ENCODE measurements around the gene FAM131C.
"Not testable (repeated sequence)": the region's sequence is repeated elsewhere in the genome, so short reads cannot be mapped to it uniquely, and the experiment has no call there.

The FAM131C gene

DNA sequence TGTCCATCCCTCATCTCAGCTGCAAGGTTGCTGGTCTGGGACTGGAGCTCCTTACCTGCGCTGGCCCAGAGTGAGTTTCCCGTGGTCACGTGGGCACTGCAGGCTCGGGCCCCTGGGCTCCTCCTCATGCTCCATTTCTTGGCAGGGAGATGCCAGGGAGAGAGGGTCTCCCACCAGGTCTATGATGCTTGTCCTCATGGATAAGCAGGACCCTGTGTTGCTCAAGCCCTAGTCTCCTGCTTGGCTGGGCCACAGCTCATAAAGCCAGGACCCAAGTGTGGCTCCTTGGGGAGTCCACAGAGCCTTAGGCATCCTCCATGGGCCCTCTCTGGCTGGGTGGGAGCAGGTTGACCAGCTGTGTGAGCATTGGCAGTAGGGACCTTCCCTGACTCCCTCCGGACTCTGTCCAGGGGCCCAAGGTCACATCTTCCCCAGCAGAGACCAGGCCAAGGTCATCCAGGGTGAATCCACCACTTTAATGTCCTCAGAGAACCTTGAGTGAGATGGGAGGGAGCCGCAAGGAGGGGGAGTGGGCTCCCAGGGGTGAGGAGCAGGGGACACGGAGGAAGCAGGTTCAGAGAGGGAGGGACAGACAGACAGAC lies 16.0 kb downstream of the FAM131C start:
- DNase-seq = not testable (repeated sequence)

DNA sequence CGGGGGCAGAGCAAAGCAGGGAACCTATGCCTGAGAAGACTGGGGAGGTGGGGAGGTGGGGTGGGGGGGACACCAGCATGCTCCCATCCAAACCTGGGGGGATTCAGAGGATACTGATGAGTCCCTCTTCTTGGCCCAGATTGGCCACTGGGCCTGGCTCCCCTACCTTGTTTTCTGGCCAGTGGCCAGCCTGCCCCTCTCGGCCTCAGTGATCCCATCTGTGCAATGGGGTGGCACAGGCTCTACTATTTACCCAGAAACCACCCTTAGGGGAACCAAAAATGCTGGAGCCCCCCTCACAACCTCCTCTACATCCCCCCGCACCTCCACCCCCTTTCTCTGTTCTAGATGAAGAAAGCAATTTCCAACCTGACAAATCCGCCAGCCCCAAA lies 16.9 kb downstream of the FAM131C start:
- not testable (repeated sequence) for DNase-seq

DNA sequence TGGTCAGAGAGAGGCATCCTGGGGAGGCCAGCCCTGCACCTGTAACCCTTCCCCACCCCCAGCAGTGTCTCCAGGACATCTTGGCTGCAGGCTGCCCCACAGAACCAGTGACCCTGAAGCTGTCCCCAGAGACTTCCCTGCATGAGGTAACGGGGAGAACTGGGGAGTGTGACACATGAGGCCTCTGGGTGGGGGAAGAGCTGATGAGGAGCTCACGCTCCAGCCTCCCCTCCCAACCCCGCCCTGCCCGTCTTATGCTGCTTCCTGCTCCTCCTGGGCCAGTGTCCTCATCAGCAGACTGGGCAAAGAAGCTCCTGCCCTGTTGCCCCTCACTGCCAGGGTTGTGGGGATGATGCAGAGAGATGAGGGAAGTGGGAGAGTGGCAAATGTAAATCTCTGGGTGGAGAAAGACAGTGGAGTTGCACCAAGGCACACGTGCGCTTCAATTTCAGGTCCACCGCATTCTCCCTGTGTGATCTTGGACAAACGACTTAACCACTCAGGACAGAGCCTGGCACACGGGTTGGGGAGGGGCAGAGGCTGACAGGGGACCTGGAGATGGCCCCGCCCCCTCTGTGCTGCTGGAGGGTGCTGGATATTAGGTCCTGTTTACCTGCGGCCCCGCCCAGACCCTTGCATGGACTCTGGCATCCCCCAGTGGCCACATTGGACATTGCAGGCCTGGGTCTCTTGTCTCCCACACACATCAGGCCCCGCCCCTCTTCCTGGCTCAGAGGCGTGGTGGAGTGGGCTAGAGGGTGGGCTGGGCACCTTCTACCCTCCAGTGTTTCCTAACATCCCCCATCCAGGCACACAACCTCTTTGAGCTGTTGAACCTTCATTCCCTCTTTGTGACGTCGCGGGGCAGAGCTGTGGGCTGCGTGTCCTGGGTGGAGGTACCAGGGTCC lies 17.6 kb downstream of the FAM131C start:
- peak; percentile 66 to 87 for DNase-seq

DNA sequence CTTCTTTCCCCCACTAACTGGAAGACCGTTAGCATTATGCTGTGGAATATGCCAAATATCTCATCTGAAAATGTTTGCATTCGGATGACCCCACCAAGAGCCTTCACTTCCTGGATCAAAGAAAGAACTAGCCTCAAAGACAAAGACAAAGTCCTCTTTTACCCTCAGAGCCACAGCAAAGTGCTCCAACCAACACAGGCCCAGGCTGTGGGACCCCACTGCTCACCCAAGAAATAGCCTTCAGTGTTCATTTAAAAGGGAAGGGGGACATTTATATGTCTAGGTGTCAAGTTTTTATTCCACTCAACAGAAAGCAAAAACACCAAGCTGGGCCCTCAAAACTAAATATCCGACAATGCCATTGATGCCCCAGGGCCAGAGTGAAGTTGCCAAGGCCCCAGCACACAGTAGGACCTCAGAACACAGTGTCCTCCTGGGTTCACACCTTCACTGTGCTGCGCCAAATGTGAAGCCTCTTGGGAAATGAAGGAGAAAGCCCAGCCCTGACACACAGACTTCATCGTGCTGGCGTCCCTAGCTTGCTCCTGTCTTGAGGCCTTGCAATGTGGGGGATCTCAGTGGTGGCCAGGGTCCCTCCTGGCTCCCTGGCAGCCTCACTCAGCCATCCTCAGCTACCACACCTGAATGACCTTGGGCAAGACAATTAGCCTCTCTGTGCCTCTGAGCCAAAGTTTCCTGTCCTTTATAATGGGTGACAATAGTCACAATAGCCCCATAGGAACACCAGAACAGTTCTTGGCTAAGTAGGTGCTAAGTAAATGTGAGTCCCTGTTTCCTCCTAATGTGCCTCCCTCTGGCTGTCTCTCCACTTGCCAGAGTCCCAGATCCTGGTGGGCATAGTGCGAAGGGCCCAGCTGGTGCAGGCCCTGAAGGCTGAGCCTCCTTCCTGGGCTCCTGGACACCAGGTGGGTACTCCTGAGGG lies 18.6 kb downstream of the FAM131C start:
- DNase-seq = no peak

DNA sequence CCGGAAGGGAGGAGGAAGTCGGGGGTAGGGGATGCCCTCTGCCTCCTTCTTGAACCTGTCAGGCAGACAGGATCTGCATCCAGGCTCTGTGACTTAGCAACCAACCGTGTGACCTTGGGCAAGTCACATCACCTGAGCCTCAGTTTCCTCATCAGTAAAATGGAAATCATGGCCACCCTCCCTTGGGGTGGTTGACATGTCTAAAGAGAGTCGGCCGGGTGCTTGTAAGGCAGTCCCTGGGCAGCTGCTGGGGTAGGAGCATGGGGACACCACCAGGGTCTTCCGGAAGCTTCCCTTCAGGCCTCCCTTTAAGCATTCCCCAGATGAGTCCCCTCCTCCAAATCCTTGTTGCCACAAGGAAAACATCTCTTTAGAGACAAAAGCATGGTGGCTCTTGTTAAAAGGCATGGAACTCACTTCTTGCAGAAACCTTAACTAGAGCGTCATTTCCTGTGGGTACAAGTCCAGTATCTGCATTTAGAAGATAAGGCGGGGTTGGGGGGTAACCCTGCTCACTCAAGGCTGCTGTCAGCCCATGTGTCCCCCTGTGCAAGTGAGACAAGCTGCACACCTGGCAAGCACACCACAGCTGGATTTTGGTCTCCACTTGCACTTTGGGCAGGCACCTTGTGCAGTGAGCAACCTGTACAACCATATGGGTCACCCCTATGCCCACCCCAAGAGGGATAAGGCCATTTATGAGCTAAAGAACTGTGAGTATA lies 19.5 kb downstream of the FAM131C start:
- no peak for DNase-seq

DNA sequence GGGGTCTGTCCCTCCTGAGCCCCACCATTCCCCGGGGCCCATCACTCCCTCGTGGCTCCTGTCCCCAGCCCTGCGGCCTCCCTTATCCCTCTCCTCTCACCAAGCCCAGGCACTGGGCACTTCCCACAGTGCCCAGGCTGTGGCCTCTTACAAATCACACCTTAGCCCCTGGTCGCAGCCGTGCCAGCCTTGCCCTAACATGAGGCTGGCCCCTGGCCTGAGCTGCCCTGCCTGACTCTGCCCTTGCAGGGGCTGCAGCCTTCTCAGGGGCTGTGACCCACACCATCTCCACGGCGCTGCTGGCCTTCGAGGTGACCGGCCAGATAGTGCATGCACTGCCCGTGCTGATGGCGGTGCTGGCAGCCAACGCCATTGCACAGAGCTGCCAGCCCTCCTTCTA lies 21.5 kb downstream of the FAM131C start:
- DNase-seq = not testable (repeated sequence)

DNA sequence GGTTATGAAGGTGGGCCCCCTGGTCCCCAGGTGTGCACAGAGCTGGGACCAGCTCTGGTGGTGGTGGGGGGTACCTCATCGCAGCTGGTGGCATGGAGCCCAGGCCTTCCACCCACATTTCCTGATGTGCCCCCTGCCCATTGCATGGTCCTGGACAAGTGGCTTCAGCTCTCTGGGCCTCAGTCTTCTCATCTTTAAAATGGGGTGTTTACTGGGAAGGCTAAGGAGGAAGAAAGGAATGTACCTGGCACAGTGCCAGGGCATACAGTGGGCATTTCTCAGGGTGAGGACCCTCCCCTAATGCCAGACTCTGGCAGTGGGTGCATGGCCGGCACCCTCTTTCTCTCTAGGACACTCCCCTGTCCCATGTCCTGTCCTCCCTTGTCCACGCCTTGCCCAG lies 22.4 kb downstream of the FAM131C start:
- no peak for DNase-seq

DNA sequence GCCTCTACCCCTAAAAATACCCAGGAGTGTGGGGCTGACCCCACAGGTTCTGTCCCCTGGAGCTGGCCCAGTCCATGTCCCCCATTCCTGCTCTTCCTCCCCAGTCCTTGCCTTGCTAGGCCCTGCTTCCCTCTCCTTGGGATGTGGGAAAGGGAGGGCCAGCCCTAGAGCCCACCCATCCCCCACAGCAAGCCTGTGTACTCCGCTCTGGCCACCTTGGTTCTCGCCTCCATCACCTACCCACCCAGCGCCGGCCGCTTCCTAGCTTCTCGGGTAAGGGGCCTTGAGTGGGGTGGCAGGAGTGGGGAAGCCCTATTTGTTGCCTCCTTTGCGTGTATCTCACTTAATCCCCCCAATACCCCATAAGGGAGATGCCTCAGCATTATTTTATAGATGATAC lies 23.1 kb downstream of the FAM131C start:
- DNase-seq = no peak

DNA sequence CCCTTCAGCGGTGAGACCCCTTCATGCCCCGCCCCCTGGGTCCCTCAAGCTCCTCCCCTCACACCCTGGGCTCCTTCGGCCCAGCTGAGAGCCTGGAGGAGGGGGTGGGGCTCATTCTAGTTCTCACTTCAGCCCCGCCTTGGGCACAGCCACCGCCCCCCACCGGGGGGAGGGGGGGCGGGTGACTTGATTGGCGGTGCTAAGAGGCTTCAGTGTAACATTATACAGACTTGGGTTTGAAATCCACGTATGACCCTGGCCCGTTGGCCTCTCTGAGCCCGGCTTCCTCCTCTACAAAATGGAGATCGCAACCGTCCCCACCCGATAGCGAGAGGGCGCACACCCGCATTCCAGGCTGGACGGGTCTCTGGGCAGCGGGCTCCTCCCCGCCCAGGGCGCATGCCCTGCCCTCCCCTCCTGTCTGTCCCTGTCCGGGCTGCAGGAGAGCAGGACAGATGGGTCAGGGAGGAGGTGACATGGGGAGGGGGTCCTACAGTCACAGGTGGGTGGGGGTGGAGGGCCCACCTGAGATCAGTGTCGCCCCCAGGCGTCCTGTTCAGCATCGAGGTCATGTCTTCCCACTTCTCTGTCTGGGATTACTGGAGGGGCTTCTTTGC lies 24.8 kb downstream of the FAM131C start:
- DNase-seq = peak in 1 of 2 donors; percentile 16

DNA sequence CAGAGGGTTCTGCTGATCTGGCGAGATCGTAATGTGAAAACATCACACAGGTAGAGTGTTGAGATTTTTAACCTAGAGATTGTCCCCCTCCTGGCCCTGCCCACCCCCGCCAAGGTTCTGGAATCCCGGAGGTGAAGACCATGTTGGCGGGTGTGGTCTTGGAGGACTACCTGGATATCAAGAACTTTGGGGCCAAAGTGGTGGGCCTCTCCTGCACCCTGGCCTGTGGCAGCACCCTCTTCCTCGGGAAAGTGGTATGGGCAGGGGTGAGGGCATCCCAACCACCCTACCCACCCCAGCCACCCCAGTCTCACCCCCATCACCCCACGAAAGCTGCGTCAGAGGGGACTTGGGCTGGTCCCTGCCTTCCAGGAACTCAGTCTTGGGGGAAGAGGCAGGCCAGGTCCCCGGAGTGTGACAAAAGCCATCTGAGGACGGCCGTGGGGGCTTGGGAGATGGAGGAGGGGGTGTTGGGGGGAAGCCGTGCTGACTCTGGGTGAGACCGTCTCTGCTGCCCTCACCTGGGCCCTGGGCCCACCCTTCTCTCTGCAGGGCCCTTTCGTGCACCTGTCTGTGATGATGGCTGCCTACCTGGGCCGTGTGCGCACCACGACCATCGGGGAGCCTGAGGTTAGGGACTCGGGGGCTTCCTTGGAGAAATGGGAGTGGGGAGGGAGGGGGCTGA lies 25.5 kb downstream of the FAM131C start:
- no peak for DNase-seq

DNA sequence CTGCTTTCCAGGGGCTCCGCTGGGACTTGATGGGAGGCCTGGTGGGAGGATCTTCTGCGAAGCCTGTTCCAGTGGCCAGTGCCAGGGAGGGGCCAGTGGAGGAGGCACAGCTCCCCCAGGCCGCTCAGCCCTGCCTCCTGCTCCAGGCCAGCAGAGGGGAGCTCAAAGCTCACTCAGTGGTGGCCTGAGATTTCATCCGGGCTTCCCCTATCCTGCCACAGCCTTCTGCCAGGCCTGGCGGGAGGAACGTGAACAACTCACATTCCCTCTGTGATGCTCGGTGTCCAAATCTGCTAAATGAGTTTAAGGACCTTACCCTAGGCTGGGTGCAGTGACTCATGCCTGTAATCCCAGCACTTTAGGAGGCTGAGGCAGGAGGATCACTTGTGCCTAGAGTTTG lies 26.6 kb downstream of the FAM131C start:
- no peak for DNase-seq

DNA sequence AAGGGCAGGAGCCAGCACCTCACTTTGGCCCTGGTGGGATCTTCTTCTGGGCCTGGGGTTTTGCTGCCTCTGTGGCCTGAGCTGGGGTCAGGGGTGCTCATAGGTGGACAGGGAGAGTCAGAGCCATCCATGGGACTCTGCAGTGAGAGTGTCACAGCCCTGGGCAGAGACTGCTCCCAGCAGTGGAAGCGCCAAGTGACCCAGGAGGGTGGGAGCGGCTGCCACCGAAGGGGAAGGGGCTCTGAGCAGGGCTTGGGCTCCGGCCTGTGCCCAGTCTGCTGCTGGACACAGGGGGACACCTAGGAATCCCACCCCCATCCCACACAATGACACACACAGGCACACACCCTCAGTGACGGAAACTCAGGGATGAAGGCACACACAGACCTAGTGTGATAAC lies 29.5 kb downstream of the FAM131C start:
- DNase-seq = no peak

DNA sequence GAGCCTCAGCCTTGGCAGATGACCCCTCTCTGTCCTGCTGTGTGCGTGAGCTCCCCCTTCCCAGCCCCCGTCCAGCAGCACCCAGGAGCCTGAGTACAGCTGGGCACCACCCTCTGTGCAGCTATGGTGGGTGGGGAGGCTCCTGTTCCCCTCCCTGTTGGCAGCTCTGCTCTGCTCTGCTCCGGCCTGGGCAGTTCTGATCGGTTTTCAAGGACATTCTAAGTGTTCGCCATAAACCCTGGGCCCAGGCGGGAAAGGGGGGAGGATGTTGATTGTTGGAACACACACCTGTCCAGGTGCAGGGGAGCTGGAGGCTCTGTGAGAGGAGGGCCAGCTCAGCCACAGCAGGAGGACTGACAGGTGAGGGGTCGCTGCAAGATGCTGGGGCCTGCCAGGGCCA lies 29.9 kb downstream of the FAM131C start, which contains the start of gene CLCNKB:
TSS of gene CLCNKB (plus strand) at position 262 of the 400 bp plus-strand sequence. CDS start 711 bp downstream, outside the sequence.
- no peak for DNase-seq

DNA sequence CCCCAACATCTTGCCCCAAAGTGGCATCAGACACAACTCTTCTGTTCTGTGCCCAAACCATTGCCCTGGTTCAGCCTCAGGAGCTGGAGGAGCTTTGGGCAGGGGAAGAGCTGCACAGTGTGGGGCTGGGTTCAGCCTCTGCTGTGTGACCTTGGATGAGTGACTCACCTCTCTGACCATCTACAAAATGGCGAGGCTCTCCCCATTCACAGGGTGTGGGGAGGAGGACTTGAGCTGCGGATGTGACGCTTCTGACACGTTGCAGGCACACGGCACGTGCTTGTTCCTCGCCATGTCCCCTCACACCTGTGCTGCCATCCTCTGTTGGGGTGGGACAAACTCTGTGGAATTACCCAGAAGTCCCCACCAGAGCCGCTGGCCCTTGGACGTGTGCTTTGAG lies 30.8 kb downstream of the FAM131C start:
- DNase-seq = not testable (repeated sequence)

DNA sequence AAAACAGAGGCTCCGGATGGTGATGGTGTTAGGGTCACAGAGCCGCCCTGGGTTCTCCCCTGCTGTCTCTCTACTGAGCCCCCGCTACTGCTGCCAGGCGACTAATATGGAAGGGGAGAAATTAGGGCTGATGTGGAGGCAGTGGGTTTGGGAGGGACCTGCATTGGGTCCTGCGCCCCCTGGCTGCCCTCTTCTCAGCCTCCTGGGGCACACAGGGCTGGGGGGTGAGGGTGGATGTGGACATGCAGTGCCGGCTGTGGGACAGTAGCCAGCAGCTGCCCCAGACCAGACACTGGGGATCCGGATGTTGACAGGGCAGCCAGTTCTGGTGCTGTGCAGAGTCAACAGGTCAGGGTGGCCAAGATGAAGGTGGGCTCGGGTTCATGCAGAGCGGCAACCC lies 31.4 kb downstream of the FAM131C start:
- no peak for DNase-seq

DNA sequence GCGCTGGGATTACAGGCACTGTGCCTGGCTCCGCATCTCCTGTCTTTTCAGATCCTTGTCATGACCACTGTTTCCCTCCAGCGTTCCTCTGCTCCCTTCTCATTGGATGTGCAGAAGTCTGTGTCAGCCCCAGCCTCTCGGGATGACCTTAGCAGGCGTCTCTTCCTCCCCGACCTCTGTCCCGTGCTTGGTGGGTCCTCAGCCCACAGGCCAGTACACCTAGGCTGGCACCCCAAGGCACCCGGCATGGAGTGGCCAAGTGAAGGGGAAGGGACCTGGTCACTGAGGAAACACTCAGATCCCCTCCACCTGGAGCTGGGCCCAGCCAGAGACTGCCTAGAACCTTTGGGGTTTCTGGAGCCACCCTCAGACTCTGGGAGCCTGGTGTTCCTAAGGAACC lies 32.3 kb downstream of the FAM131C start:
- no peak for DNase-seq

DNA sequence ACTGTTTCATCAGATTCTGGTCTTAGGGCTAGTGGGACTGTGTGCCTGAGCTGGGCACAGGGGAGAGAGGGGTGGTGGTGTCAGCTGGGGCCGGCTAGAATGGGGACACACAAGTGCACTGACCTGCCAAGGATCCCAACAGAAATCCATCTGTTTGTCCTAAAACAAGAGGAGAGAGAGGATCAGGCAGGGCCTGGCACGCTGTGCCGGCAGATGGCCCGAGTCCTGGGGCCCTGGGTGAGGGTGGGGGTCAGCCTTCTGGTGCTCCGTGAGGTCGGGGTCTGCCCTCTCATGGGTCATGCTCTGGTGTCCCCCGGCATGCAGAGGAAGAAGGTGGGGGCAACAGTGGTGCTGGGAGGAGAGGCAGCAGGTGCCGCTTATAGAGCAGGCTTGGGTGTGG lies 33.6 kb downstream of the FAM131C start:
- not testable (repeated sequence) for DNase-seq

DNA sequence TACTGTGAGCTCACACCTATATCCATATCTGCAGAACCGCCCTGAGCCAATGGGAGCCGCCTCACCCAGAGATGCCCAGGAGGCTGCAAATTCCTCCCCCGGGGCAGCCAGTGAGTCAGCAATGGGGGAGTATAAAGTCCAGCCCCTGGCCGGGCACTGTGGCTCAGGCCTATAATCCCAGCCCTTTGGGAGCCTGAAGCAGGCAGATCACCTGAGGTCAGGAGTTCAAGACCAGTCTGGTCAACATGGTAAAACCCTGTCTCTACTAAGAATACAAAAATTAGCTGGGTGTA lies 34.9 kb downstream of the FAM131C start:
- no peak for DNase-seq

DNA sequence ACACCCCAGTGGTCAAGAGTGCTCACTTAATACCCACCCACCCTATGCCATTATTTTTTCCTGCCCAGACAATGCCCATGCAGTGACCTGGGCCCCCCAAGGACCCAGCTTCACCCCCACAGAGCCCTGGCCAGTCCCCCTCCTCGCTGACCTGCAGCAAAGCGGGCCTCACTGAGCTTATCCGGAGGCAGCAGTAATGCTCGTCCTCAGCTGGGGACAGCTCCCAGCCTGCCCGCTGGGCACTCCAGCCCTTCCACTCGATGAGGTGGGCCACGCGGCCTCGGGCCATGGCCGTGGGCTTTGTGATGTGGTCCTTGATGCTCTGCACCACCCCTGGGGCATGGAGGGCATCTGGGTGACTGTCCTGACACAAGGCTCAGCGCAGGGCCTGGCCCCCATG lies 37.0 kb downstream of the FAM131C start:
- DNase-seq = not testable (repeated sequence)

DNA sequence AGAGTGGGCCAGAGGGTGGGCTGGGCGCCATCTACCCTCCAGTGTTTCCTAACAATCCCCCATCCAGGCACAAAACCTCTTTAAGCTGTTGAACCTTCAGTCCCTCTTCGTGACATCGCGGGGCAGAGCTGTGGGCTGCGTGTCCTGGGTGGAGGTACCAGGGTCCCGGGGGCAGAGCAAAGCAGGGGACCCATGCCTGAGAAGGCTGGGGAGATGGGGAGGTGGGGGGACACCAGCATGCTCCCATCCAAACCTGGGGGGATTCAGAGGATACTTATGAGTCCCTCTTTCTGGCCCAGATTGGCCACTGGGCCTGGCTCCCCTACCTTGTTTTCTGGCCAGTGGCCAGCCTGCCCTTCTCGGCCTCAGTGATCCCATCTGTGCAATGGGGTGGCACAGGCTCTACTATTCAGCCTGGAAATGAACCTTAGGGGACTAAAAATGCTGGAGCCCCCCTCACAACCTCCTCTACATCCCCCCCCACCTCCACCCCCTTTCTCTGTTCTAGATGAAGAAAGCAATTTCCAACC lies 40.3 kb downstream of the FAM131C start:
- DNase-seq = not testable (repeated sequence)

DNA sequence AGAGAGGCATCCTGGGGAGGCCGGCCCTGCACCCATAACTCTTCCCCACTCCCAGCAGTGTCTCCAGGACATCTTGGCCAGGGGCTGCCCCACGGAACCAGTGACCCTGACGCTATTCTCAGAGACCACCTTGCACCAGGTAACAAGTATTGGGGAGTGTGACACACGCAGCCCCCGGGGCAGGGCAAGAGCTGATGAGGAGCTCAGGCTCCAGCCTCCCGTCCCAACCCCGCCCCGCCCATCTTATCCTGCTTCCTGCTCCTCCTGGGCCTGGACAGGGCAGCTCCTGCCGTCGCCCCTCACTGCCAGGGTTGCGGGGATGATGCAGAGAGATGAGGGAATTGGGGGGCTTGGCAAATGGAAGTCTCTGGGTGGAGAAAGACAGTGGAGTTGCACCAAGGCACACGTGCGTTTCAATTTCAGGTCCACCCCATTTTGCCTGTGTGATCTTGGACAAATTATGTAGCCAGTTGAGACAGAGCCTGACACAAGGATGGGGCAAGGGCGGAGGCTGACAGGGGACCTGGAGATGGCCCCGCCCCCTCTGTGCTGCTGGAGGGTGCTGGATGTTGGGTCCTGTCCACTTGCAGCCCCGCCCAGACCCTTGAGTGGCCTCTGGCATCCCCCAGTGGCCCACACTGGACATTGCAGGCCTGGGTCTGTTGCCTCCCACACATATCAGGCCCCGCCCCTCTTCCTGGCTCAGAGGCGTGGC lies 40.9 kb downstream of the FAM131C start:
- DNase-seq = peak; percentile 53 to 60
